C1 segment of cervical spinal cord (tissue), 14 donors: ENCODE data around the gene MARCHF10.

ENCODE experiments used
- DNase-seq, 14 donors: peaks; one replicate each; lab custom pipeline; 2025; lab: John Stamatoyannopoulos, UW

The MARCHF10 gene

GRCh38 chr17:62751060-62751691 lies 56.9 kb downstream of the MARCHF10 start:
- DNase-seq = no peak

- DNase-seq = peak in 3 of 14 donors; percentile 5 to 82 (median 32)
Observed at GRCh38 chr17:62750631-62751051, 57.5 kb downstream of the MARCHF10 start.

- DNase-seq = no peak
Observed at GRCh38 chr17:62749926-62750325, 58.2 kb downstream of the MARCHF10 start.

- DNase-seq = no peak
Observed at GRCh38 chr17:62746941-62747340, 61.2 kb downstream of the MARCHF10 start.

GRCh38 chr17:62745806-62746205 lies 62.3 kb downstream of the MARCHF10 start:
- DNase-seq = no peak

DNA sequence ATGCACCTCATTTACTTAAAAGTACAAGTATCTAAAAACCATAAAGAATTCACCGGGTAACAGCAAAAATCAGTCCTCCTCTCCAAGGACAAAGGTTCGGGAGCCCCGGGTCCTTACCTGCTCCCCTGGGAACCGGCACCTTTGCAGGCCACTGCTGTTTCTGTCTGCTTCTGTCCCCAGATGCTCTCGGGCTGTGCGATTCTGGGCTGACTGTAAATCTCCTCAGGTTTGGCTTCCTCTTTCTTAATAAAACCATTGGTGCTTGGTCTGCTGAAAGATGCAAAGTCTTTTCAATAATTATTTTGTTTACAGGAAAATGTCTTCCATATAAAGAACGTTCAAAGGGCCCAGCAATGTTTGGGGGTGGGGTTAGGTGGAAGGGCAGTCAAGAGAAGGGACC lies 63.9 kb downstream of the MARCHF10 start:
- DNase-seq = no peak

GRCh38 chr17:62741290-62741689 lies 66.8 kb downstream of the MARCHF10 start:
- no peak for DNase-seq

DNA sequence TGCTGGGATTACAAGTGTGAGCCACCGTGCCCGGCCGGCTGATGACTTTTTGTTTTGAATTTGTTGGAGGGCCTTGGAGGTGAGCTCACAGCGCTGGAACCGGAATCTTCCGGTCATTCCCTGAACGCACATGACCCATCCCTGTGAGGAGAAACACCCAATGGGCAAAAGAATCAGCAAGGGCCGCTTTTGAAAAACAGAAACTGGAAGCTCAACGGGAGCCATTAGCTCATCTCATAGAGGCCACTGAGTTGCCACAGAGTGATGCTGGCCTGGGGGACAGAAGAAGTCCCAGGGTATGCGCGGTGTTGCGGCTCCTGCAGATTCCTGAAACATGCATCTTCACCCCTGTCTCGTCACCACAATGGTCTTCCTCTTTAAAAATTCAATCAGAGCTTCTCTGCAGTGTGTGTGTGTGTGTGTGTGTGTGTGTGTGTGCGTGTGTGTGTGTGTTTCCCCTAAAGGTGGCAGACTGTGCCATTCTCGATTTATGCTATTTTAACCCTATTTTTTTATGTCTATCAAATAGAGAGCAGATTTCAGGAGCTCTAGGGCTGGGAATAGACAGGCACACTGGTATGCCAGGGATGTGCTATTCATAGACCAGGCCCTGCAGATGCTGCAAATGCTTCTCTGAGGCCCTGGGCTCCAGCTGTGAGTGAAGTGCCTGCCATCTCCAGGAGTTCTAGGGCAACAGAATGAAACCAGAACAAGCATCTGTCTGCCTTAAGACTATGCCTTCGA lies 68.3 kb downstream of the MARCHF10 start:
- DNase-seq = no peak

DNA sequence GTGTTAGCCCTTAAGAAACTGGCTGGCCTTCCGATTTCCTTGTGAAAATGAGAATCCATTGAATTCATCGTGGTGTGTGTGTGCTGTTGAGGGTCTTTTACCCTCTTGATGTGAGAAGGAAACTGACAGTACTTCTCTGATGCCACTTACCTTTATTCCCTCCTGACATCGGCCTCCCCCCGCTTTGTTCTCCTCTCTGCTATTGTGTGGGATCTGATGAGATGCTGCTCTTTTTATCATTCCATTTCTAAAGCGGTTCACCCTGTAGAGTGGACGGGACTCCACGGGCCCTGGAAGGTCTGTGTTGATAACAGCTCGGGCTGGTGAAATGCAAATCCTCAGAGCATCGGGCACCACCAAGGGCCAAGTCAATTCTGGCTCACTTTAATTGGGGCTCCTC lies 69.8 kb downstream of the MARCHF10 start:
- DNase-seq = no peak

- no peak for DNase-seq
Observed at GRCh38 chr17:62737513-62737912, 70.6 kb downstream of the MARCHF10 start.

DNA sequence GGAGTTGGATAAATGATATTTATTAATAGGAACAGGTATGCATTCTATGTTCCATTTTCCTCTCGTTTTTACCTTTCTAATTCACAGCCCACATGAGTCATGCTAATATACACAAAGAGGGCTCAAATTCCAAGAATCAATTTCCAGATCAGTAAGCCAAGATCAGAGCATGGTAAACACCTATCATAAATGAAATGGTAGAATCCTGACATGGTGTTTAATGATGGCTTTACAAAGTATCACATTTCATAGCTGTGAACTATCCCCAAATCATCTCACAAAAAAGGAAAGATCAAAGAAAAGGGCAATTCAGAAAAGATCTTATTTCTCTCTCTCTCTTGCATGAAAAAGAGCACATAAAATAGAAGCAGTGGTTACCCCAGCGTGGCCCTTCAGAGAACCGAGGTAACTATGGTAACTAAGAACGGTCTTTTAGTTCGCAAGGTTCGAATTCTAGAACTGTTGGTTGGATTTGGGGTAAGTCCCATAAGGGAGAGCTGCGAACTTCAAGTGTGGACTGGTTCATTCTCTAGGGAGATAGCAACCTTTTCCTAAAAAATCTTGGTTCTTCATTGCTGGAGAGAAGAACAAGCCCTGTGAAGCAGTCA lies 73.0 kb downstream of the MARCHF10 start:
- DNase-seq = no peak

DNA sequence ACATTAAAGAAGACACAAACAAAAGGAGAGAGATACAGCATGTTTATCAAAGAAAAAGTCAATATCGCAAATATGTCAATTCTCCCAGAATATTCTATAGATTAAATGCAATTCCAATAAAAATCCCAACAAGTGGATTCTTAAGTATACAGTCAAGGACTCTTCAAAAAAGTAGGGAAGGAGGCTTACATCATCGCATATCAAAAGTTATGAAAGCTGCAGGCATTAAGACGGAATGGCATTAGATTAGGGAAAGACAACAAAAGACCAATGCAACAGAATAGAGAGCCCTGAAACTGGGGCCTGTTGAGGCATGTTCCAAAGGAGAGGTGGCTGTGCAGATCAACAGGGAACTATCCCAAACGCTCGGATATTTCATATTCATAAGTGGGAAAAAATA lies 76.0 kb downstream of the MARCHF10 start:
- no peak for DNase-seq

- DNase-seq = no peak
Observed at GRCh38 chr17:62727916-62728672, 80.0 kb downstream of the MARCHF10 start.

GRCh38 chr17:62725791-62726249 lies 82.3 kb downstream of the MARCHF10 start:
- DNase-seq = no peak

DNA sequence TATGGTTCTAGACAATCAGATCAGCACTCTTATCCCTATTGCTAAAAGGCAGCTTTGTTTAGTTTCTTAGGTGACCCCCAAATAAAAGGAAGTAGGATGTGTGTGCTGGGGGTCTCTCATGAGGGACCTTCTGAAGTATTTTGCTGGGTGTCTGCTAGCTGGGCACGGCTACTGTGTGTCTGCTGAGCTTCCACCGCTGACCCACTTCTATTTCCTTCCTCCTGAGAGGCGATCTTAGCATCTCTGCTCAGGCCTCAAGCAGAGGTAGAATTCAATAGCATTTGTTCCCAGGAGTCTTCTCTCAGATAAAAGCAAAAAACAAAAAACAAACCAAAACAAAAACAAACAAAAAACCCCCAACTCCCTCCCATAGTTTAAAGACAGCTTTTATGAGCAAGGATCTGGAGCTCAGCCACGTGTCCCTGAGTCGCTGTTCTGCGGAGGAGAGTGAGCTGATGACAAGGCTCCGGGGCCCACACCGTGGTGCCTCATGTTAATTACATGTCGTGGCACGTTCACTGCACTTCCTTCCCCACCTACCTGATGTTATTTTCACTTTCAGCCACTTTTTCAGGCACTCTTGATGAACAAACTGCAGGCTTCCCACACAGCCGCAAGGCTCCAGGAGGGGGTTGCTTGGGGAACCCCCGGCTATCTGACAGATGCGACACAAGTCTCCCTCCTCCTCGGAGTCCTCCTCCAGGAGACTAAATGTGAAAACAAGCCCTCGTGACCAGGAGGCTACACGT lies 83.5 kb downstream of the MARCHF10 start:
- no peak for DNase-seq

DNA sequence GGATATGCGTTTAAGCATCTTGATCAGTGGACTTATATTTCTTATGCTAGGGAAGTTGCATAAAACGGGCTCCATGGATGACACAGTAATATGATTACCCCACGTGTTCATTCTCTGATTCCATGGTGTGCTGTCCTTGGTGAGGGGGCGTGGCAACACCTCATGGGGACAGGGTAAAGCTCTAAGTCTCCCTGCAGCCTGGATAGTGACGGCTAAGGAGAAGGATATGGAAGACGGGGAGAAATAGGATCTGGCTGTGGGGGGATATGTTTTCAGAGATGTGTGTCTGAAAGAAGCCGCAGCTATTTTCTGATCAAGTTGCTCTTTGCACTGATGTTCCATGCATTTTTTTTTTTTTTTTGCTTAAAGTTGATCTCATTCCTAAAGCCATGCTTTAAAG lies 84.3 kb downstream of the MARCHF10 start:
- DNase-seq = no peak

- DNase-seq = no peak
Observed at GRCh38 chr17:62722625-62723024, 85.5 kb downstream of the MARCHF10 start.

GRCh38 chr17:62720126-62720850 lies 87.8 kb downstream of the MARCHF10 start:
- no peak for DNase-seq

DNA sequence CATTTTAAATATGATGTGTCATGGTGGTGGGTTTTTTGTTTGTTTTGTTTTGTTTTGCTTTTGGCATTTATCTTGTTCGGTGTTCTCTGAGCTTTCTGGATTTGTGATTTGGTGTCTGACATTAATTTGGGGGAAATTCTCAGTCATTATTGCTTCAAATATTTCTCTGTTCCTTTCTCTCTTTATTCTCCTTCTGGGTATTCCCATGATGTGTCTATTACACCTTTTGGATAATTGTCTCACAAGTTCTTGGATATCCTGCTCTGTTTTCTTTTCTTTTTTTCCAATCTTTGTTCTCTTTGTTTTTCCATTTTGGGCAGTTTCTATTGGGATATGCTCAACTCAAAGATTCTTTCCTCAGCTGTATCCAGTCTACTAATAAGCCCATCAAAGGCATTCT lies 88.5 kb downstream of the MARCHF10 start:
- no peak for DNase-seq

- DNase-seq = no peak
Observed at GRCh38 chr17:62718429-62718828, 89.7 kb downstream of the MARCHF10 start.

DNA sequence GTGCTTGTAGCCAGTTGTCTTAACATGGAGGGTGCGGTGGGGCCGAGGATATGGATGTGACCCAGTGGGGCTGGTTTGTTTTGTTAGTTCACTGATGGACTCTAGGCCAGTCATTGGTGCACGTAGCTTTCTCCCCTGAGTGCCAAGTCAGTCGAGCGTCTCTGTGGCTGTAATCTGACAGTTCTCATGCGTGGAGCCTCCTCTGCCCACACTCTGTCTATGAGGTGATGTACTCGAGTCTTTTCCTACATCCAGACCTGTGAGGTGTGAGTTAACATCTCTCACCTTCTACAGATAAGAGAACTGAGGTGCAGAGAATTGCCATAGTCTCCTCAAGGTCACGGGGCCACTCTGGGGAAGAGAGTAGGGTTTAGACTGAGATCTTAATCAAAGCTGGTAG lies 90.2 kb downstream of the MARCHF10 start:
- no peak for DNase-seq
